Activated T-helper 2 cell treated with anti-CD3 and anti-CD28 coated beads, Interferon-gamma antibody, Interleukin-2, Interleukin-4, amounts not matched to agents 10 μg/mL and 5 μg/mL and 100 μg/mL, durations not matched to agents 14 hours and 24 hours and 36 hours (primary cell): Measurements from ENCODE around the gene LIN9. TPM values are rescaled to one million over a fixed set of nuclear protein-coding genes. Genes with fewer than 3 reads are reported as not detected.

Experiments
- DNase-seq: peaks from one replicate; pipeline ENCODE4 v3.0.0; 2021; ENCODE audit warnings: low spot score
- H3K27ac Mint-ChIP-seq: one replicate; pipeline ENCODE4 v1.8.0; 2021; ENCODE audit warnings: mixed read lengths
- H3K27me3 Mint-ChIP-seq: one replicate; pipeline ENCODE4 v1.8.0; 2021; ENCODE audit warnings: low read depth, mixed read lengths
- H3K36me3 Mint-ChIP-seq: one replicate; pipeline ENCODE4 v1.8.0; 2021; ENCODE audit warnings: low read depth, mixed read lengths
- H3K4me1 Mint-ChIP-seq: one replicate; pipeline ENCODE4 v1.8.0; 2021; ENCODE audit warnings: low read depth, mixed read lengths
- H3K4me3 Mint-ChIP-seq: one replicate; pipeline ENCODE4 v1.8.0; 2021; ENCODE audit warnings: low read depth, mild to moderate bottlenecking, moderate library complexity, mixed read lengths
- H3K9me3 Mint-ChIP-seq: one replicate; pipeline ENCODE4 v1.8.0; 2021; ENCODE audit warnings: mixed read lengths
- intact Hi-C: fragments of 100-400 bp; cut with micrococcal nuclease; formaldehyde crosslinking; loops from one replicate; pipeline ENCODE4 v1.15.1; 2023
- total RNA-seq: library from RNA; stranded (reverse); gene quantifications from 2 replicates; pipeline ENCODE4 v1.2.3, GENCODE V29; 2022

The LIN9 gene
- total RNA-seq, 1 donor from 2014 or later: 12.7 TPM

- Mint-ChIP-seq H3K27ac (no peak overlapping the region), H3K36me3 (no peaks in the 10 kb centered on the region), H3K27me3 (peaks cover 13% of the 10 kb centered on the region), H3K4me3 (no peak overlapping the region), H3K4me1 (no peaks in the 10 kb centered on the region), H3K9me3 (no peaks in the 10 kb centered on the region)
- no peak for DNase-seq
- intact Hi-C loops: no loop called here
Observed at GRCh38 chr1:226195144-226195543, 113.8 kb downstream of the LIN9 start.

GRCh38 chr1:226187380-226187779, 121.6 kb downstream of the LIN9 start:
- intact Hi-C loops: loop anchor here (2.0 to 5.0 kb wide), 3 partner anchors 63 to 123 kb away; partner anchors contain the start of gene LIN9
- Mint-ChIP-seq H3K36me3 (peaks cover 23% of the 10 kb centered on the region), H3K27ac (peak overlapping the region; percentile 92), H3K4me1 (peaks cover 20% of the 10 kb centered on the region), H3K4me3 (peak overlapping the region; percentile 87), H3K9me3 (no peaks in the 10 kb centered on the region), H3K27me3 (no peaks in the 10 kb centered on the region)
- no peak for DNase-seq

DNA sequence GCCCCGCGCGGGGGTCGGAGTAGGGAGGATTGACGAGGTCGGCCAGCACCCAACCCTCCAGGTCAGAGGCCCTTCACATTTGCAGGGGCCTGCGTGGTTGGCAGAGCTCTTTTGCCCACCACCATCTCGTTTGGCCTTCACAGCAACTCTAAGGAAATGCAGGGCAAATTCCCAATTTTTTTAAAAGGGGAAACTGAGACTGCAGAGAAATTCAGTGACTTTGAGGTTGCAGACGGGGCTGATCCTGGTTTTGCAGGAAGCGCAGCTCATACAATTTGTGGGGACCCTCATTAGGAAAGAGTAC, 122.0 kb downstream of the LIN9 start:
- peaks cover 27% of the 10 kb centered on the region for H3K36me3 Mint-ChIP-seq
- no peaks in the 10 kb centered on the region for H3K9me3 Mint-ChIP-seq
- peaks cover 20% of the 10 kb centered on the region for H3K4me1 Mint-ChIP-seq
- intact Hi-C loops: loop anchor here (2.0 to 5.0 kb wide), 3 partner anchors 62 to 122 kb away; partner anchors contain the start of gene LIN9
- DNase-seq: no peak
- H3K4me3 Mint-ChIP-seq: peak overlapping the region; percentile 87
- peak overlapping the region; percentile 92 for H3K27ac Mint-ChIP-seq
- no peaks in the 10 kb centered on the region for H3K27me3 Mint-ChIP-seq

GRCh38 chr1:226186124-226187018, 122.6 kb downstream of the LIN9 start, which contains the start of gene ACBD3:
TSS of gene ACBD3 (minus strand) at chr1:226186741. CDS start at chr1:226186675, 66 bp downstream.
- intact Hi-C loops: loop anchor here (2.0 to 5.0 kb wide), 3 partner anchors 62 to 122 kb away; partner anchors contain the start of gene LIN9
- peaks cover 32% of the 10 kb centered on the region for H3K36me3 Mint-ChIP-seq
- peak within 1 kb of the TSS; percentile 96 for H3K4me3 Mint-ChIP-seq
- DNase-seq: peak; percentile 82
- no peaks in the 10 kb centered on the region for H3K9me3 Mint-ChIP-seq
- no peaks in the 10 kb centered on the region for H3K27me3 Mint-ChIP-seq
- H3K4me1 Mint-ChIP-seq: peaks cover 22% of the 10 kb centered on the region
- H3K27ac Mint-ChIP-seq: peak within 1 kb of the TSS; percentile 92

DNA sequence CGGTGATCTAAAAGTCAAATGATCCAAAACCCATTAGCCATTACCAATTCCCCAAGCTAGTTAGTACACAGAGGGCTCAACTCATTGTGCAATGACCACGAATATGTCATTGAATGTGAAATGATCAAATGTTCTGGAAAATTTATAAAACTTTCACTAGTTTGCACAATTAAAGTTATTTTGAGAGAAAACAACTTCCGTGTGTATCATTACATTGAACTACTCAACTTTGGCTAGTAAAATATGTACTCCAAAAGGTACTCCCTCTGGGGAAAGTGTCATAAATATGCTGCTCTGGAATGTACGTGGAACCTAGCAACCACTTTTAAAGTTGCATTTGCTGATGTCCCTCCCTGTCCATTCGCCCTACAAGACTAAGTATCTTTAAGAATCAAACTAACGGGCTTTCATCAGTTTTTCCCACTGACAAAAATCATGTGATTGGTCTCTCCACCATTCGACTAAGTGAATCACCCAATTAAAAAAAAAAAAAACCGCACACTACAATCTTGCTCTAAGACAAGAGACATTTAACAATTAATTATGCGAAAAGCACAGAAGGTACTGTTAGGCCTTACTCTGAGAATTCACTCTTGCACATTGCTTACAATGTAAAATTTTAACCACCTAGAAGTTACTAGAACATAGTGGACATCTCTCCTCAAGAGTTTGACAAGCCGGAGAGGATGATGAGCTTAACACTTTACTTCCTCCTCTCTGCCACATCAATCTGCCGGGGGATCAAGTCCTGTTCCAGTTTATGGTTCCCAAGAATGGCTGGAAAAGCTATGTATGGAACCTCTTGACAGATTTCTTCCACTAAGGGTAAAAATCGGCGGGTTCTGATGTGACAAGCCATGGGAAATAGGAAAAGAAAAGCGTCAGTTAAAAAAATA, 123.6 kb downstream of the LIN9 start:
- DNase-seq: no peak
- Mint-ChIP-seq H3K36me3 (peaks cover 40% of the 10 kb centered on the region), H3K9me3 (no peaks in the 10 kb centered on the region), H3K4me3 (peak overlapping the region; percentile 96), H3K27ac (peak overlapping the region; percentile 90), H3K27me3 (no peaks in the 10 kb centered on the region), H3K4me1 (peaks cover 24% of the 10 kb centered on the region)
- intact Hi-C loops: loop anchor here (2.0 to 5.0 kb wide), 3 partner anchors 61 to 122 kb away; partner anchors contain the start of gene LIN9

GRCh38 chr1:226181996-226182714, 126.8 kb downstream of the LIN9 start:
- intact Hi-C loops: no loop called here
- Mint-ChIP-seq H3K27me3 (no peaks in the 10 kb centered on the region), H3K9me3 (no peaks in the 10 kb centered on the region), H3K36me3 (peaks cover 62% of the 10 kb centered on the region), H3K27ac (no peak overlapping the region), H3K4me1 (peaks cover 35% of the 10 kb centered on the region), H3K4me3 (no peak overlapping the region)
- no peak for DNase-seq

Other genes starting within 250 kb of the LIN9 start
- 437 and 443 TPM in 2 replicates for gene H3-3A, start 246.4 kb downstream of the LIN9 start, total RNA-seq
- gene ACBD3, start 122.4 kb downstream of the LIN9 start, total RNA-seq: 24.3 and 25.4 TPM in 2 replicates
- gene MIXL1, start 85.5 kb downstream of the LIN9 start, total RNA-seq: 0.39 TPM in 1 of 2 replicates, not detected in the other
- gene PARP1, start 98.9 kb upstream of the LIN9 start, total RNA-seq: 194 and 197 TPM in 2 replicates
- gene STUM, start 239.6 kb upstream of the LIN9 start, total RNA-seq: not detected in 2 replicates